ENCODE measurements around the gene CFP. TPM values are rescaled to one million over a fixed set of nuclear protein-coding genes. Genes with fewer than 3 reads are reported as not detected.
A peak's percentile ranks its signal among the peaks of the same experiment; 100 is the strongest.

Gene CFP
- polyA plus RNA-seq, 1 donor from 2014 or later: 4.8 TPM

- Histone ChIP-seq H3K9me3 (ENCODE audit: low read length) (no peaks in the 10 kb centered on the region), H3K4me2 (ENCODE audit: low read length) (no peak overlapping the region), H4K20me1 (ENCODE audit: insufficient read depth) (no peaks in the 10 kb centered on the region), H3K27ac (ENCODE audit: low read length) (no peak overlapping the region), H2AFZ (ENCODE audit: low read depth, low read length) (no peak overlapping the region), H3K79me2 (replicated peaks; ENCODE audit: insufficient read depth, low read length) (peaks cover 2% of the 10 kb centered on the region), H3K9me2 (ENCODE audit: insufficient read depth, low read length) (no peaks in the 10 kb centered on the region), H3K36me3 (ENCODE audit: insufficient read depth, low read length) (no peaks in the 10 kb centered on the region), H3K4me3 (ENCODE audit: low read length) (no peak overlapping the region), H3F3A (ENCODE audit: insufficient read depth, low read length, poor library complexity, severe bottlenecking) (no peaks in the 10 kb centered on the region), H3K27me3 (ENCODE audit: insufficient read depth, low read depth, low read length) (no peaks in the 10 kb centered on the region), H3K9ac (ENCODE audit: low read length) (no peak overlapping the region)
- TF ChIP-seq MXI1 (conservative IDR thresholded peaks at IDR 0.05; ENCODE audit: poor library complexity, severe bottlenecking): no peak
- TF ChIP-seq CTCF (IDR thresholded peaks at IDR 0.05; ENCODE audit: poor library complexity, severe bottlenecking): peak; percentile 43
- peak; percentile 17 for TF ChIP-seq SMC3 (conservative IDR thresholded peaks at IDR 0.05; ENCODE audit: poor library complexity)
- peak; percentile 22 for TF ChIP-seq RAD21 (conservative IDR thresholded peaks at IDR 0.05)
Measured at GRCh38 chrX:47643926-47644325, 14.2 kb upstream of the CFP start.

GRCh38 chrX:47638816-47639215, 9.1 kb upstream of the CFP start:
- Histone ChIP-seq H2AFZ (ENCODE audit: low read depth, low read length) (no peak overlapping the region), H3K9ac (ENCODE audit: low read length) (no peak overlapping the region), H4K20me1 (ENCODE audit: insufficient read depth) (no peaks in the 10 kb centered on the region), H3K4me3 (ENCODE audit: low read length) (no peak overlapping the region), H3K36me3 (ENCODE audit: insufficient read depth, low read length) (no peaks in the 10 kb centered on the region), H3K9me2 (ENCODE audit: insufficient read depth, low read length) (no peaks in the 10 kb centered on the region), H3K27ac (ENCODE audit: low read length) (no peak overlapping the region), H3F3A (ENCODE audit: insufficient read depth, low read length, poor library complexity, severe bottlenecking) (no peaks in the 10 kb centered on the region), H3K27me3 (ENCODE audit: insufficient read depth, low read depth, low read length) (no peaks in the 10 kb centered on the region), H3K9me3 (ENCODE audit: low read length) (no peaks in the 10 kb centered on the region), H3K4me2 (ENCODE audit: low read length) (no peak overlapping the region), H3K79me2 (replicated peaks; ENCODE audit: insufficient read depth, low read length) (no peaks in the 10 kb centered on the region)
- TF ChIP-seq CTCF (IDR thresholded peaks at IDR 0.05; ENCODE audit: poor library complexity, severe bottlenecking) (no peak), RAD21 (conservative IDR thresholded peaks at IDR 0.05) (no peak), REST (IDR thresholded peaks at IDR 0.05; ENCODE audit: borderline replicate concordance) (no peak)
